ENCODE measurements around the gene SAMD11. TPM values are rescaled to one million over a fixed set of nuclear protein-coding genes. Genes with fewer than 3 reads are reported as not detected.

Gene SAMD11
- total RNA-seq, 1 donor from 2014 or later, result not detected

DNA sequence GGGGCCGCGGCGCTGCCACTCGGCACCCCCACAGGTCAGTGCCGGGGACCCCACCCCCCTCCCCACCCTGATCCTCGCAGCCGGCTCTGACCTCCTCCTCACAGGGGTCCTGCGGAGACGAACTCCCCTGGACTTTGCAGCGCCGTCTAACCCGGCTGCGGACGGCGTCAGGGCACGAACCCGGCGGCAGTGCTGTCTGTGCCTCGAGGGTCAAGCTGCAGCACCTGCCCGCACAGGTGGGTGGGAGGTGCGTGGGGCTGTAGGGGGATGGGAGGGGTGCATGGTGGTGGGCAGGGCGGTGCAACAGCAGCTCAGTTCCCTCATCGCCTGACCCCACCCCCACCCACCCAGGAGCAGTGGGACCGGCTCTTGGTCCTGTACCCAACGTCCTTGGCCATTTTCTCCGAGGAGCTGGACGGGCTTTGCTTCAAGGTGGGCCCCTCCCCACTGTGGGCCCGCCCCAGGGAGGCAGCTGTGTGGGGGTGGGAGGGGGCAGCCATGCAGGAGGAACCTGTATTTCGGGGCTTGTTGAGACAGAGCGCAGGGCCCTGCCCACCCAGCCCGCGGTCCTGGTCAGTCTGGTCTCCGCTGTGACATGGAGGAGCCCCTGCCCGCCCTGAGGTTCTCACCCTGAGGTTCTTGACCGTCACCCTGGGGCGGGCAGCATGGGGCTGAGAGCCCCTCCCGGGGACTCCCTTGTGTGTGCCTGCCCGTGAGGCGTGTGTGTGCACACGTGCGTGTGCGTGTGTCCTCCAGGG is 47.4 kb downstream of the SAMD11 start:
- intact Hi-C loops (cut with micrococcal nuclease), result no loop called here
- Mint-ChIP-seq H3K27ac (no peak overlapping the region), H3K4me1 (peaks cover 8% of the 10 kb centered on the region), H3K4me3 (no peak overlapping the region), H3K36me3 (ENCODE audit: low read depth) (no peaks in the 10 kb centered on the region), H3K9me3 (no peaks in the 10 kb centered on the region), H3K27me3 (peaks cover 24% of the 10 kb centered on the region)
- ChIA-PET POLR2A (no interaction called here), CTCF (no interaction called here)
- ATAC-seq (ENCODE audit: low read depth) (no peak), DNase-seq (no peak)
- TF ChIP-seq, protein P1, sequence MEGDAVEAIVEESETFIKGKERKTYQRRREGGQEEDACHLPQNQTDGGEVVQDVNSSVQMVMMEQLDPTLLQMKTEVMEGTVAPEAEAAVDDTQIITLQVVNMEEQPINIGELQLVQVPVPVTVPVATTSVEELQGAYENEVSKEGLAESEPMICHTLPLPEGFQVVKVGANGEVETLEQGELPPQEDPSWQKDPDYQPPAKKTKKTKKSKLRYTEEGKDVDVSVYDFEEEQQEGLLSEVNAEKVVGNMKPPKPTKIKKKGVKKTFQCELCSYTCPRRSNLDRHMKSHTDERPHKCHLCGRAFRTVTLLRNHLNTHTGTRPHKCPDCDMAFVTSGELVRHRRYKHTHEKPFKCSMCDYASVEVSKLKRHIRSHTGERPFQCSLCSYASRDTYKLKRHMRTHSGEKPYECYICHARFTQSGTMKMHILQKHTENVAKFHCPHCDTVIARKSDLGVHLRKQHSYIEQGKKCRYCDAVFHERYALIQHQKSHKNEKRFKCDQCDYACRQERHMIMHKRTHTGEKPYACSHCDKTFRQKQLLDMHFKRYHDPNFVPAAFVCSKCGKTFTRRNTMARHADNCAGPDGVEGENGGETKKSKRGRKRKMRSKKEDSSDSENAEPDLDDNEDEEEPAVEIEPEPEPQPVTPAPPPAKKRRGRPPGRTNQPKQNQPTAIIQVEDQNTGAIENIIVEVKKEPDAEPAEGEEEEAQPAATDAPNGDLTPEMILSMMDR (IDR thresholded peaks at IDR 0.05), result no peak

GRCh38 chr1:971751-972506 is 48.2 kb downstream of the SAMD11 start:
- Mint-ChIP-seq H3K4me3 (no peak overlapping the region), H3K4me1 (peaks cover 5% of the 10 kb centered on the region), H3K36me3 (ENCODE audit: low read depth) (no peaks in the 10 kb centered on the region), H3K27me3 (peaks cover 24% of the 10 kb centered on the region), H3K9me3 (no peaks in the 10 kb centered on the region), H3K27ac (no peak overlapping the region)
- DNase-seq (no peak), ATAC-seq (ENCODE audit: low read depth) (no peak)
- TF ChIP-seq, protein P1 (IDR thresholded peaks at IDR 0.05), result no peak
- ChIA-PET CTCF (interaction anchor here (0.6 kb wide), 1 partner anchor 31 kb away, joined by 4 read pairs; no protein-coding TSS in a partner anchor), POLR2A (no interaction called here)
- intact Hi-C loops (cut with micrococcal nuclease), result no loop called here

- no peak for ATAC-seq (ENCODE audit: low read depth)
- Mint-ChIP-seq H3K4me1 (peaks cover 4% of the 10 kb centered on the region), H3K27ac (no peak overlapping the region), H3K27me3 (peaks cover 24% of the 10 kb centered on the region), H3K4me3 (no peak overlapping the region), H3K36me3 (ENCODE audit: low read depth) (no peaks in the 10 kb centered on the region), H3K9me3 (no peaks in the 10 kb centered on the region)
- no peak for DNase-seq
- ChIA-PET CTCF (no interaction called here), POLR2A (interaction anchor here (0.6 kb wide), 1 partner anchor 165 kb away, joined by 6 read pairs; no protein-coding TSS in a partner anchor)
- TF ChIP-seq, protein P1 (IDR thresholded peaks at IDR 0.05), result no peak
- intact Hi-C loops (cut with micrococcal nuclease), result no loop called here
Measured at GRCh38 chr1:972726-973458, 49.2 kb downstream of the SAMD11 start.

GRCh38 chr1:973459-974292 is 50.0 kb downstream of the SAMD11 start:
- H3K4me3 Mint-ChIP-seq, result no peak overlapping the region
- CTCF ChIA-PET, result interaction anchor here (3.4 kb wide), 1 partner anchor 68 kb away, joined by 10 read pairs; no protein-coding TSS in a partner anchor
- TF ChIP-seq, protein P1 (IDR thresholded peaks at IDR 0.05), result no peak
- ATAC-seq (ENCODE audit: low read depth) (no peak), DNase-seq (no peak)
- H3K27me3 Mint-ChIP-seq, result peaks cover 28% of the 10 kb centered on the region
- H3K36me3 Mint-ChIP-seq (ENCODE audit: low read depth), result no peaks in the 10 kb centered on the region
- POLR2A ChIA-PET, result no interaction called here
- no peak overlapping the region for H3K27ac Mint-ChIP-seq
- H3K4me1 Mint-ChIP-seq, result peaks cover 4% of the 10 kb centered on the region
- intact Hi-C loops (cut with micrococcal nuclease), result no loop called here
- no peaks in the 10 kb centered on the region for H3K9me3 Mint-ChIP-seq
